Measurements from ENCODE around the gene CLEC18A. TPM values are rescaled to one million over a fixed set of nuclear protein-coding genes. Genes with fewer than 3 reads are reported as not detected.
A peak's percentile ranks its signal among the peaks of the same experiment; 100 is the strongest.

The CLEC18A gene
- total and polyA plus RNA-seq, 10 donors = 0.47 to 5.3 (median 1.5) TPM

DNA sequence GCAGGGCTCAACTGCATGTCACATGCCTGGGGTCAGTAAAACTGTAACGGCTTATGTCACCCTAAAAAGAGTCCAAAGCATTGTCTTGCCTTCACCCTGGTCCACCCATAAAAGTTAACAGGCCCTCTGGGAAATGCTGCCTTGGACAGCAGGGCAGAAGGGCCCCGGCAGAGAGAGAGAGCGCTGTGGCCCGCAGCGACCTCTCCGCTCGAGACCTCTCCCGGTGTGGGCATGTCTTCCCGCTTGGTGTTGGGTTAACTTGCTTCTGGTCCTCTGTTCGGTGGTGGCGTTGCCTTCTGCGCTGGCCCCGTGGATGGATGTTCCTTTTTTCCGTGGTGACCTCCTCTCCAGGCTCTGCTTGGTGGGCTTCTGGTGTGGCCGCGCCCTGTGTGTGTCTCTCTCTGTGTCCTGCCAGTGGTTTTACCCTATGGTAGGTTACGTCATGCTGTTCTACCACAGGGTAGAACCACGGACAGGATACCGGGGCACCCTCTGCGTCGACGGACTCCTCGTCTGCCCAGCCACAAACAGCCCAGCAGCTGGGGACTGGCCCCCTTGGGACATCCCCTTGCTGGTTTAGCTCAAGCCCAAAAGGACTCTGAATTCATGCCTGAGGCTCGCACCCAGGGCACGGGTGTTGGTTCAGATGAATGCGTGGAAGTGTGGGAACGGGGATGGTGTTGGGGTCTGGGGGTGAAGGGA lies 18.3 kb upstream of the CLEC18A start:
- no peaks in the 10 kb centered on the region for H3K9me3 ChIP-seq
- H3K27me3 ChIP-seq (replicated peaks in 1 of 7) = no peaks in the 10 kb centered on the region
- intact Hi-C loops (cut with DNase I; ENCODE audit: low total_unique reads) = loop anchor here (5.0 kb wide), 1 partner anchor 136 kb away; no protein-coding TSS in a partner anchor
- peak; percentile 40 for DNase-seq
- TF ChIP-seq POLR2A (IDR thresholded peaks at IDR 0.05) (no peak), POLR2AphosphoS5 (IDR thresholded peaks at IDR 0.05) (no peak), CTCF (IDR thresholded peaks at IDR 0.05 in 8 of 11, conservative IDR thresholded peaks at IDR 0.05 in 3 of 11) (no peak)
- H3K36me3 ChIP-seq = peaks cover 4 to 100% (median 85%) of the 10 kb centered on the region in 6 donors
- 72 to 85% (median 81%) methylated on average over 21 to 27 of the region's 27 CpGs for WGBS, 5 donors
- no peaks in the 10 kb centered on the region for H3K4me1 ChIP-seq
- no peak overlapping the region for H3K4me3 ChIP-seq
- no peak overlapping the region for H3K27ac ChIP-seq

DNA sequence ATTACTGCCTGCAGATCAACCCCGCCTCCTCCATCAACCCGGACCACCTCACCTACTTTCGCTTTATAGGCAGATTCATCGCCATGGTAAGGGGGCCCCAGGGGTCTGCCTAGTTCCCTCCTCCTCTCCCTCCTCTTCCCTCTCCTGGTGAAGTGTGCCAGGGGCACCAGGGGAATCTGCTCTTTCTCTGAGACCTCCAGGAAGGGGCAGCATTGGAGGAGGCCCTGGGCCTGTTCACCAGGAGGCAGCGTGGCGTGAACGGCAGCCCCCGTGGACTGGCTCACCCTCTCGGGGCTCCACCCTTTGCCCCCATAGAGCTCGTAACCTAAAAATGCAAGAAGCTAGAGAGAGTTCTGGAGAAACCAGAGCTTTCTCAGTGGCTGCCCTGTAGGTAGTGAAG lies 17.1 kb upstream of the CLEC18A start:
- TF ChIP-seq POLR2AphosphoS5 (IDR thresholded peaks at IDR 0.05) (peak in 1 of 3 donors; percentile 8), CTCF (IDR thresholded peaks at IDR 0.05 in 8 of 11, conservative IDR thresholded peaks at IDR 0.05 in 3 of 11) (no peak)
- Histone ChIP-seq H3K9me3 (no peaks in the 10 kb centered on the region), H3K27ac (no peak overlapping the region), H3K4me3 (no peak overlapping the region), H3K36me3 (peaks cover 4 to 100% (median 94%) of the 10 kb centered on the region in 6 donors), H3K4me1 (no peaks in the 10 kb centered on the region), H3K27me3 (replicated peaks in 1 of 7) (no peaks in the 10 kb centered on the region)
- WGBS, 5 donors = 78 to 95% (median 85%) methylated on average over 10 of the region's 10 CpGs
- DNase-seq = peak; percentile 29
- intact Hi-C loops (cut with DNase I; ENCODE audit: low total_unique reads) = loop anchor here (5.0 kb wide), 1 partner anchor 137 kb away; no protein-coding TSS in a partner anchor

GRCh38 chr16:69934751-69935150 lies 16.4 kb upstream of the CLEC18A start:
- no peak for TF ChIP-seq POLR2AphosphoS5 (IDR thresholded peaks at IDR 0.05)
- TF ChIP-seq POLR2A (IDR thresholded peaks at IDR 0.05) = no peak
- no peak for TF ChIP-seq CTCF (IDR thresholded peaks at IDR 0.05 in 8 of 11, conservative IDR thresholded peaks at IDR 0.05 in 3 of 11)
- Histone ChIP-seq H3K27ac (no peak overlapping the region), H3K4me1 (no peaks in the 10 kb centered on the region), H3K36me3 (peaks cover 4 to 100% (median 97%) of the 10 kb centered on the region in 6 donors), H3K4me3 (no peak overlapping the region), H3K9me3 (no peaks in the 10 kb centered on the region), H3K27me3 (replicated peaks in 1 of 7) (no peaks in the 10 kb centered on the region)
- peak; percentile 42 for DNase-seq
- intact Hi-C loops (cut with DNase I; ENCODE audit: low total_unique reads) = loop anchor here (5.0 kb wide), 1 partner anchor 137 kb away; no protein-coding TSS in a partner anchor
- 95 to 98% (median 97%) methylated on average over 17 of the region's 17 CpGs for WGBS, 5 donors

- DNase-seq = no peak
- TF ChIP-seq POLR2AphosphoS5 (IDR thresholded peaks at IDR 0.05) = peak in 1 of 3 donors; percentile 29
- TF ChIP-seq CTCF (IDR thresholded peaks at IDR 0.05 in 8 of 11, conservative IDR thresholded peaks at IDR 0.05 in 3 of 11) = no peak
- no peak for TF ChIP-seq POLR2A (IDR thresholded peaks at IDR 0.05)
- WGBS, 5 donors = 92 to 97% (median 93%) methylated on average over 8 to 19 of the region's 19 CpGs
- Histone ChIP-seq H3K27me3 (replicated peaks in 1 of 7) (no peaks in the 10 kb centered on the region), H3K27ac (no peak overlapping the region), H3K4me3 (no peak overlapping the region), H3K4me1 (no peaks in the 10 kb centered on the region), H3K36me3 (peaks cover 4 to 100% (median 98%) of the 10 kb centered on the region in 6 donors), H3K9me3 (no peaks in the 10 kb centered on the region)
- intact Hi-C loops (cut with DNase I; ENCODE audit: low total_unique reads) = no loop called here
Measured at GRCh38 chr16:69935278-69935711, 15.8 kb upstream of the CLEC18A start.
